Activated naive CD4-positive, alpha-beta T cell treated with anti-CD3 and anti-CD28 coated beads, Interleukin-2, amount 50 U/mL, for 16 hours (primary cell): ENCODE results near the gene KCNC3.

Experiments used
- DNase-seq: peaks from one replicate; pipeline ENCODE4 v3.0.0-alpha.2; 2020

KCNC3 gene

GRCh38 chr19:50272263-50272897 lies 56.8 kb downstream of the KCNC3 start:
- no peak for DNase-seq

GRCh38 chr19:50269653-50270052 lies 59.5 kb downstream of the KCNC3 start:
- DNase-seq = no peak

- DNase-seq = no peak
Observed at GRCh38 chr19:50268501-50268900, 60.7 kb downstream of the KCNC3 start.

GRCh38 chr19:50268041-50268440 lies 61.1 kb downstream of the KCNC3 start:
- DNase-seq = no peak

- peak; percentile 28 for DNase-seq
Observed at GRCh38 chr19:50266896-50267295, 62.3 kb downstream of the KCNC3 start.

- no peak for DNase-seq
Observed at GRCh38 chr19:50266041-50266440, 63.1 kb downstream of the KCNC3 start.

GRCh38 chr19:50264483-50265186 lies 64.5 kb downstream of the KCNC3 start:
- DNase-seq = no peak

GRCh38 chr19:50263176-50263575 lies 66.0 kb downstream of the KCNC3 start:
- no peak for DNase-seq
